Measurements from ENCODE around the gene UTP18. TPM values are rescaled to one million over a fixed set of nuclear protein-coding genes. Genes with fewer than 3 reads are reported as not detected.
"Not testable (repeated sequence)": the region's sequence is repeated elsewhere in the genome, so short reads cannot be mapped to it uniquely, and the experiment has no call there.

Gene UTP18
- total RNA-seq, 2 donors from 2014 or later: 18.9 to 22.1 TPM

GRCh38 chr17:51263006-51263405 is 2.7 kb downstream of the UTP18 start:
- Histone ChIP-seq H3K27me3 (no peaks in the 10 kb centered on the region), H3K9me3 (no peaks in the 10 kb centered on the region), H3K4me3 (no peak overlapping the region), H3K27ac (no peak overlapping the region), H3K36me3 (replicated peaks in 1 of 2; ENCODE audit: insufficient read depth in 1 of 2, low read depth in 2 of 2) (peaks cover 0 to 8% of the 10 kb centered on the region in 2 donors), H3K4me1 (peaks cover 30% of the 10 kb centered on the region)
- intact Hi-C loops (cut with DNase I): no loop called here
- TF ChIP-seq POLR2A (IDR thresholded peaks at IDR 0.05): no peak
- TF ChIP-seq, protein P1, sequence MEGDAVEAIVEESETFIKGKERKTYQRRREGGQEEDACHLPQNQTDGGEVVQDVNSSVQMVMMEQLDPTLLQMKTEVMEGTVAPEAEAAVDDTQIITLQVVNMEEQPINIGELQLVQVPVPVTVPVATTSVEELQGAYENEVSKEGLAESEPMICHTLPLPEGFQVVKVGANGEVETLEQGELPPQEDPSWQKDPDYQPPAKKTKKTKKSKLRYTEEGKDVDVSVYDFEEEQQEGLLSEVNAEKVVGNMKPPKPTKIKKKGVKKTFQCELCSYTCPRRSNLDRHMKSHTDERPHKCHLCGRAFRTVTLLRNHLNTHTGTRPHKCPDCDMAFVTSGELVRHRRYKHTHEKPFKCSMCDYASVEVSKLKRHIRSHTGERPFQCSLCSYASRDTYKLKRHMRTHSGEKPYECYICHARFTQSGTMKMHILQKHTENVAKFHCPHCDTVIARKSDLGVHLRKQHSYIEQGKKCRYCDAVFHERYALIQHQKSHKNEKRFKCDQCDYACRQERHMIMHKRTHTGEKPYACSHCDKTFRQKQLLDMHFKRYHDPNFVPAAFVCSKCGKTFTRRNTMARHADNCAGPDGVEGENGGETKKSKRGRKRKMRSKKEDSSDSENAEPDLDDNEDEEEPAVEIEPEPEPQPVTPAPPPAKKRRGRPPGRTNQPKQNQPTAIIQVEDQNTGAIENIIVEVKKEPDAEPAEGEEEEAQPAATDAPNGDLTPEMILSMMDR (IDR thresholded peaks at IDR 0.05): no peak
- 89 to 90% methylated on average over 3 of the region's 3 CpGs for WGBS, 2 donors
- ATAC-seq (no peak), DNase-seq (no peak)

- ATAC-seq; H3K4me3 ChIP-seq; H3K27ac ChIP-seq; H3K27me3 ChIP-seq; intact Hi-C loops (cut with DNase I); DNase-seq; H3K9me3 ChIP-seq: not testable (repeated sequence)
- WGBS, 2 donors: 77 to 93% methylated on average over 4 of the region's 4 CpGs
- Histone ChIP-seq H3K4me1 (peaks cover 17% of the 10 kb centered on the region), H3K36me3 (replicated peaks in 1 of 2; ENCODE audit: insufficient read depth in 1 of 2, low read depth in 2 of 2) (peaks cover 0 to 17% of the 10 kb centered on the region in 2 donors)
Measured at GRCh38 chr17:51264466-51264865, 4.1 kb downstream of the UTP18 start.

DNA sequence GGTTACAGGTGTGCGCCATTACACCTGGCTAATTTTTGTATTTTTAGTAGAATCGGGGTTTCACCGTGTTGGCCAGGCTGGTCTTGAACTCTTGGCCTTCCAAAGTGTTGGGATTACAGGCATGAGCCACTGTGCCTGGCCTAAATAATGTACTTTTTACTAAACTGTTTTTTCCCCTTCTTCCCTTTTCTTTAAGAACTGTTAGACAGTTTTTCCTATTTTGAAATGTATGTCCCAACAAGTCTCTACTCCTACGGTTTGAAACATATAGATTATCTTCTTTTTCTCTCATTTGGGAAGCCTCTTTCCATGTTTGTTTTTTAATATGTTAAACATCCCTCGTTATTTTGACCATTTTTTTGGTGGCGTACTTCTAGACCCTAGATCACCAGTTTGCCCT is 9.6 kb downstream of the UTP18 start:
- peaks cover 0 to 22% of the 10 kb centered on the region in 2 donors for H3K36me3 ChIP-seq (replicated peaks in 1 of 2; ENCODE audit: insufficient read depth in 1 of 2, low read depth in 2 of 2)
- H3K27ac ChIP-seq: no peak overlapping the region
- H3K9me3 ChIP-seq: no peaks in the 10 kb centered on the region
- H3K4me3 ChIP-seq: no peak overlapping the region
- DNase-seq (no peak), ATAC-seq (no peak)
- intact Hi-C loops (cut with DNase I): no loop called here
- TF ChIP-seq, protein P1 (IDR thresholded peaks at IDR 0.05): no peak
- TF ChIP-seq POLR2A (IDR thresholded peaks at IDR 0.05): no peak
- 90 to 92% methylated on average over 6 of the region's 6 CpGs for WGBS, 2 donors
- peaks cover 8% of the 10 kb centered on the region for H3K4me1 ChIP-seq
- H3K27me3 ChIP-seq: no peaks in the 10 kb centered on the region

DNA sequence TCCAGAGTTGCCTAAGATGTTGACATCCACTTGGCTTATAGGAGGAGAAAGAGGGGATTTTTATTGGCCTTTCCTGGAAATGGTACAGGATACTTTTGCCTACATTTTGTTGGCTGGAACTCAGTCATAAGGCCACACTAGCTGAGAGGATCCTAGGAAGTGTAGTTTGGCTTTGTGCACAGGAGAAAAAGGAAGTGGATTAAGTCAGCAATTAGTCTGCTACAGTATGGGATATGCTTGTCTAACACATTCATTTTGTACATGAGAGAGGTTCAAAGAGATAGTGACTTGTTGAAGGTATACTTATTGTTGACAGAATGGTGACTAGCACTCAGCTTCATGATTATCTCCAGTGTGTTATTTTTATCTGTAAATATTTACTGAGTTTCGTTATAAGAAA is 10.3 kb downstream of the UTP18 start:
- no peak for DNase-seq
- Histone ChIP-seq H3K4me3 (no peak overlapping the region), H3K27ac (no peak overlapping the region), H3K36me3 (replicated peaks in 1 of 2; ENCODE audit: insufficient read depth in 1 of 2, low read depth in 2 of 2) (peaks cover 0 to 21% of the 10 kb centered on the region in 2 donors), H3K9me3 (no peaks in the 10 kb centered on the region), H3K27me3 (no peaks in the 10 kb centered on the region), H3K4me1 (peaks cover 8% of the 10 kb centered on the region)
- intact Hi-C loops (cut with DNase I): no loop called here
- ATAC-seq: no peak
- TF ChIP-seq, protein P1 (IDR thresholded peaks at IDR 0.05): no peak
- 34 to 48% methylated on average over 1 of the region's 1 CpG for WGBS, 2 donors

DNA sequence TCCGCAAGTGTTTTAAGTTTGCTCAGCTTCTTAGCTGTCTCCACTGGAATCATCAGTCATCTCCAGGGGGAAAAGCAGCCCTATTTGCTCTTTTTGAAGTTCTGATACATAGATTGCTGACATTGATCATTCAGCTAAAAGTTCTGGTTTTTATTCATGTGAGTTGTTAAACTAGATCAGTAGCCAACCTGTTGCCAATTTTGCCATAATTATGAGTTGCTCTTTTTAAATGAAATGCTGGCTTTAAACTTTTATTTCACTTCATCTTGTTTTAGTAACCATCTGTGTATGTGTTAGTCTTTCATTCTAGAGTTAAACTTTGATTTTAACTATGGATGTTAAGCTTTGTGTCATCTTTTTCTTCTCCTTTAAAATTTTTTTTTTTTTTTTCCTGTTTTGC is 12.5 kb downstream of the UTP18 start:
- 96 to 100% methylated on average over 1 of the region's 1 CpG for WGBS, 2 donors
- intact Hi-C loops (cut with DNase I): no loop called here
- no peak for ATAC-seq

More for the DNA sequence above, 12.5 kb downstream of the UTP18 start:
- no peak for DNase-seq
- H3K9me3 ChIP-seq: no peaks in the 10 kb centered on the region
- no peak overlapping the region for H3K27ac ChIP-seq
- peaks cover 8% of the 10 kb centered on the region for H3K4me1 ChIP-seq
- H3K4me3 ChIP-seq: no peak overlapping the region
- H3K27me3 ChIP-seq: no peaks in the 10 kb centered on the region
- H3K36me3 ChIP-seq (replicated peaks in 1 of 2; ENCODE audit: insufficient read depth in 1 of 2, low read depth in 2 of 2): peaks cover 0 to 24% of the 10 kb centered on the region in 2 donors
- TF ChIP-seq POLR2A (IDR thresholded peaks at IDR 0.05): no peak
- TF ChIP-seq, protein P1 (IDR thresholded peaks at IDR 0.05): no peak
